Endodermal cell (in vitro differentiated cells): ENCODE data around the gene HYAL1. TPM values are rescaled to one million over a fixed set of nuclear protein-coding genes. Genes with fewer than 3 reads are reported as not detected.

Experiments
- DNase-seq: peaks from one replicate; pipeline ENCODE4 v3.0.0-alpha.2; 2017
- H3K27ac ChIP-seq: 2 replicates; pipeline ENCODE4 v1.5.1; 2013; ENCODE audit warnings: mild to moderate bottlenecking, low read depth, low read length, moderate library complexity
- H3K27me3 ChIP-seq: 2 replicates; pipeline ENCODE4 v1.6.1; 2013; ENCODE audit warnings: mild to moderate bottlenecking, low read length, moderate library complexity; ENCODE audit not compliant: insufficient read depth, control insufficient read depth, poor library complexity, severe bottlenecking
- H3K36me3 ChIP-seq: 2 replicates; pipeline ENCODE4 v1.7.0; 2013; ENCODE audit warnings: mild to moderate bottlenecking, low read length, moderate library complexity; ENCODE audit not compliant: control insufficient read depth, insufficient read depth
- H3K4me1 ChIP-seq: one replicate; pipeline ENCODE4 v1.7.0; 2013; ENCODE audit warnings: low read length; ENCODE audit not compliant: control insufficient read depth, insufficient read depth
- H3K4me3 ChIP-seq: 2 replicates; pipeline ENCODE4 v1.5.1; 2013; ENCODE audit warnings: mild to moderate bottlenecking, low read length, moderate library complexity
- H3K9ac ChIP-seq: 2 replicates; pipeline ENCODE4 v1.6.1; 2013; ENCODE audit warnings: mild to moderate bottlenecking, low read length, moderate library complexity; ENCODE audit not compliant: poor library complexity, severe bottlenecking; ENCODE audit errors: extremely low read depth
- H3K9me3 ChIP-seq: 2 replicates; pipeline ENCODE4 v1.6.1; 2013; ENCODE audit warnings: mild to moderate bottlenecking, low read length, moderate library complexity; ENCODE audit not compliant: control insufficient read depth
- H3K27ac Mint-ChIP-seq: 2 replicates; pipeline ENCODE4 v1.8.0; 2020; ENCODE audit warnings: mixed read lengths
- H3K27me3 Mint-ChIP-seq: 2 replicates; pipeline ENCODE4 v1.8.0; 2021; ENCODE audit warnings: mild to moderate bottlenecking, mixed read lengths; ENCODE audit not compliant: insufficient read depth
- H3K36me3 Mint-ChIP-seq: 2 replicates; pipeline ENCODE4 v1.8.0; 2020; ENCODE audit warnings: low read depth, mixed read lengths
- H3K4me1 Mint-ChIP-seq: 2 replicates; pipeline ENCODE4 v1.8.0; 2020; ENCODE audit warnings: mixed read lengths
- H3K4me3 Mint-ChIP-seq: 2 replicates; pipeline ENCODE4 v1.8.0; 2020; ENCODE audit warnings: mild to moderate bottlenecking, moderate library complexity, mixed read lengths
- H3K9me3 Mint-ChIP-seq: 2 replicates; pipeline ENCODE4 v1.8.0; 2020; ENCODE audit warnings: mild to moderate bottlenecking, mixed read lengths
- CTCF ChIP-seq: fragments of 200-600 bp; sonication (generic); conservative IDR thresholded peaks from 2 replicates; pipeline ENCODE4 v1.5.0; 2021; ENCODE audit warnings: antibody characterized with exemption, mild to moderate bottlenecking
- WGBS, 2 experiments: methylation state at CpG; one replicate each; pipeline versions ENCODE4 v1.1.5 to v1.1.7; 2013; ENCODE audit warnings: missing lambda C conversion rate in 2 of 2, mixed read lengths in 1 of 2; ENCODE audit not compliant: insufficient coverage in 1 of 2, insufficient read length in 1 of 2; 5-methylcytosine and 5-hydroxymethylcytosine counted together
- total RNA-seq, 2 donors: library from RNA; stranded (reverse); fragmentation: NEBNext Ultra II Directional in 1 of 2; extraction: Animal tissue kit (Norgen Biotek cat#: 25700) in 1 of 2; gene quantifications; 2 replicates in 1 of 2; 3 replicates in 1 of 2; pipeline ENCODE4 v1.2.1, GENCODE V29; 2021

The HYAL1 gene
- total RNA-seq, 2 donors from 2014 or later = 0.92 to 1.8 TPM

- peaks cover 8% of the 10 kb centered on the region for H3K27me3 Mint-ChIP-seq
- peak; percentile 98 for DNase-seq
- H3K27ac Mint-ChIP-seq = peak within 1 kb of the TSS; percentile 93
- H3K4me3 Mint-ChIP-seq = peak within 1 kb of the TSS; percentile 89
- Histone ChIP-seq H3K4me1 (no peaks in the 10 kb centered on the region), H3K36me3 (peaks cover 33% of the 10 kb centered on the region), H3K9ac (peak within 1 kb of the TSS; percentile 62), H3K4me3 (peak within 1 kb of the TSS; percentile 93), H3K27ac (peak within 1 kb of the TSS; percentile 34), H3K27me3 (no peaks in the 10 kb centered on the region), H3K9me3 (no peaks in the 10 kb centered on the region)
- peaks cover 20% of the 10 kb centered on the region for H3K36me3 Mint-ChIP-seq
- H3K9me3 Mint-ChIP-seq = no peaks in the 10 kb centered on the region
- 2 to 3% methylated on average over 49 to 64 of the region's 64 CpGs for WGBS, 2 experiments
- H3K4me1 Mint-ChIP-seq = peaks cover 11% of the 10 kb centered on the region
- TF ChIP-seq CTCF = no peak
Observed at GRCh38 chr3:50350527-50351322, 47.4 kb upstream of the HYAL1 start, which contains the start of the genes CYB561D2 and NPRL2. Gene CYB561D2 (plus strand): TSS chr3:50350862. CDS start chr3:50351434, 572 bp downstream. Gene NPRL2 (minus strand): TSS chr3:50350775. CDS start chr3:50350652, 123 bp downstream.

- no peaks in the 10 kb centered on the region for H3K4me1 ChIP-seq
- H3K9ac ChIP-seq = peak overlapping the region; percentile 62
- H3K9me3 ChIP-seq = no peaks in the 10 kb centered on the region
- WGBS, 2 experiments = 45 to 51% methylated on average over 7 of the region's 7 CpGs
- H3K27ac Mint-ChIP-seq = peak overlapping the region; percentile 93
- H3K36me3 Mint-ChIP-seq = peaks cover 14% of the 10 kb centered on the region
- H3K9me3 Mint-ChIP-seq = no peaks in the 10 kb centered on the region
- H3K27me3 ChIP-seq = peaks cover 4% of the 10 kb centered on the region
- H3K36me3 ChIP-seq = peaks cover 28% of the 10 kb centered on the region
- H3K4me3 ChIP-seq = peak overlapping the region; percentile 93
- peaks cover 13% of the 10 kb centered on the region for H3K27me3 Mint-ChIP-seq
- no peak for TF ChIP-seq CTCF
- H3K4me1 Mint-ChIP-seq = peaks cover 11% of the 10 kb centered on the region
- no peak for DNase-seq
- H3K4me3 Mint-ChIP-seq = peak overlapping the region; percentile 89
- no peak overlapping the region for H3K27ac ChIP-seq
Observed at GRCh38 chr3:50350213-50350526, 46.8 kb upstream of the HYAL1 start.

- peaks cover 27% of the 10 kb centered on the region for H3K27me3 ChIP-seq
- H3K4me1 ChIP-seq = no peaks in the 10 kb centered on the region
- DNase-seq = peak; percentile 88
- H3K4me1 Mint-ChIP-seq = peaks cover 11% of the 10 kb centered on the region
- TF ChIP-seq CTCF = peak; percentile 77
- no peak overlapping the region for H3K9ac ChIP-seq
- H3K27ac ChIP-seq = no peak overlapping the region
- peaks cover 39% of the 10 kb centered on the region for H3K27me3 Mint-ChIP-seq
- H3K27ac Mint-ChIP-seq = no peak overlapping the region
- H3K4me3 Mint-ChIP-seq = no peak overlapping the region
- H3K36me3 Mint-ChIP-seq = peaks cover 3% of the 10 kb centered on the region
- H3K9me3 ChIP-seq = no peaks in the 10 kb centered on the region
- H3K4me3 ChIP-seq = no peak overlapping the region
- H3K9me3 Mint-ChIP-seq = no peaks in the 10 kb centered on the region
- peaks cover 14% of the 10 kb centered on the region for H3K36me3 ChIP-seq
- 33 to 35% methylated on average over 8 to 14 of the region's 14 CpGs for WGBS, 2 experiments
Observed at GRCh38 chr3:50347187-50347813, 43.9 kb upstream of the HYAL1 start.
